ENCODE data around the gene GYG2.

DNA sequence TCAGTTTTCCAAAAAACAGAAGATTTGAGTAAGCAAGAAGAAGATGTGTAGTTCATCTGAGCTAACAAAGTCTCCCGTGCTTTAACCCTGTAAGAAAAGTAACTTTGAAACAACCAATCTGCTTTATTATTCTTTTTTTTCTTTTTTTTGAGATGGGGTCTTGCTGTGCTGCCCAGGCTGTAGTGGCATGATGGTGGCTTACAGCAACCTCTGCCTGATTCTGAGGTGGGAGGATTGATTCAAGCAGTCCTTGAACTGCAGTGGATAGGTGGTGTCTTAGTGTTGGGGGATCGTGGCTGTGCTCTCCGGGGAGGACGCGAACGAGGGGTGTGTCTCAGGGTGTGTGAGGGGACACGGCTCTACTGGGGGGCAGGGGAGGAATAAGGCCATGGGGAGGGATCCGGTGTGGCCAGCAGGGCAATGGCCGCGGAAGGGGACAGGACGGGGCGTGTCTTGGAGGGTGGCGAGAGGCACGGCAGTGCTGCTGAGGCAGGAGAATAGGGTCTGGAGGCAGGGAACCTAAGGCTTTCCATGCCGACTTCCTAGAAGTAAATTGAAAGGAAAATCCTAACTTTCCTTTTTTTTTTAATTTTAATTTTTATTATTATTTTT, 98.0 kb downstream of the GYG2 start:
- TF ChIP-seq, protein P1, sequence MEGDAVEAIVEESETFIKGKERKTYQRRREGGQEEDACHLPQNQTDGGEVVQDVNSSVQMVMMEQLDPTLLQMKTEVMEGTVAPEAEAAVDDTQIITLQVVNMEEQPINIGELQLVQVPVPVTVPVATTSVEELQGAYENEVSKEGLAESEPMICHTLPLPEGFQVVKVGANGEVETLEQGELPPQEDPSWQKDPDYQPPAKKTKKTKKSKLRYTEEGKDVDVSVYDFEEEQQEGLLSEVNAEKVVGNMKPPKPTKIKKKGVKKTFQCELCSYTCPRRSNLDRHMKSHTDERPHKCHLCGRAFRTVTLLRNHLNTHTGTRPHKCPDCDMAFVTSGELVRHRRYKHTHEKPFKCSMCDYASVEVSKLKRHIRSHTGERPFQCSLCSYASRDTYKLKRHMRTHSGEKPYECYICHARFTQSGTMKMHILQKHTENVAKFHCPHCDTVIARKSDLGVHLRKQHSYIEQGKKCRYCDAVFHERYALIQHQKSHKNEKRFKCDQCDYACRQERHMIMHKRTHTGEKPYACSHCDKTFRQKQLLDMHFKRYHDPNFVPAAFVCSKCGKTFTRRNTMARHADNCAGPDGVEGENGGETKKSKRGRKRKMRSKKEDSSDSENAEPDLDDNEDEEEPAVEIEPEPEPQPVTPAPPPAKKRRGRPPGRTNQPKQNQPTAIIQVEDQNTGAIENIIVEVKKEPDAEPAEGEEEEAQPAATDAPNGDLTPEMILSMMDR (IDR thresholded peaks at IDR 0.05) = no peak
- TF ChIP-seq POLR2A (IDR thresholded peaks at IDR 0.05) (no peak), EP300 (IDR thresholded peaks at IDR 0.05; ENCODE audit: low read depth) (no peak)

All from transverse colon (tissue), 3 donors.